Measurements from ENCODE around the gene UNC5B.

DNA sequence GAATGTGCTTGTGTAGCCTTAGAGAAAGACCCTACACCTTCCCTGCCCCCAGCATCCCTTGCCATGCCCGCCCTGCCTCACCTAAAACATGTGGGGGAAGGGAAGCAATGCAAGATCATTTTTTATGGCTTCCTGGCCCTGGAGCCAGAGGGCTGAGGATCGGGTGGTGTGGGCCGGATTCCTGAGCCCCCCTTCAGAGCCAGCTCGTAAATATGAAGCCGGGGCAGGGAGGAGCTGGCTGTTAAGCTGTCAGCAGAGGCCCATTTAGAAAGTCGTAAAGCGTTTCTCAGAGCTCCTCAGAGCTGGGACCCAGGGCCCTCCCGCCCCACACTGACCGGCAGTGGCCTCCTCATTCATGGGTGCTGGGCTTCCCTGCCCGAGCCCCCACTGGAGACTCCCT, 23.9 kb downstream of the UNC5B start:
- TF ChIP-seq EZH2 (optimal IDR thresholded peaks at IDR 0.05; ENCODE audit: low read depth, low read length) = no peak
- TF ChIP-seq, protein P1, sequence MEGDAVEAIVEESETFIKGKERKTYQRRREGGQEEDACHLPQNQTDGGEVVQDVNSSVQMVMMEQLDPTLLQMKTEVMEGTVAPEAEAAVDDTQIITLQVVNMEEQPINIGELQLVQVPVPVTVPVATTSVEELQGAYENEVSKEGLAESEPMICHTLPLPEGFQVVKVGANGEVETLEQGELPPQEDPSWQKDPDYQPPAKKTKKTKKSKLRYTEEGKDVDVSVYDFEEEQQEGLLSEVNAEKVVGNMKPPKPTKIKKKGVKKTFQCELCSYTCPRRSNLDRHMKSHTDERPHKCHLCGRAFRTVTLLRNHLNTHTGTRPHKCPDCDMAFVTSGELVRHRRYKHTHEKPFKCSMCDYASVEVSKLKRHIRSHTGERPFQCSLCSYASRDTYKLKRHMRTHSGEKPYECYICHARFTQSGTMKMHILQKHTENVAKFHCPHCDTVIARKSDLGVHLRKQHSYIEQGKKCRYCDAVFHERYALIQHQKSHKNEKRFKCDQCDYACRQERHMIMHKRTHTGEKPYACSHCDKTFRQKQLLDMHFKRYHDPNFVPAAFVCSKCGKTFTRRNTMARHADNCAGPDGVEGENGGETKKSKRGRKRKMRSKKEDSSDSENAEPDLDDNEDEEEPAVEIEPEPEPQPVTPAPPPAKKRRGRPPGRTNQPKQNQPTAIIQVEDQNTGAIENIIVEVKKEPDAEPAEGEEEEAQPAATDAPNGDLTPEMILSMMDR (IDR thresholded peaks at IDR 0.05; ENCODE audit: low read length) = no peak
- TF ChIP-seq EZH2phosphoT487 (IDR thresholded peaks at IDR 0.05; ENCODE audit: low read length) = no peak
